ENCODE results near the gene IQCK.

Gene IQCK

DNA sequence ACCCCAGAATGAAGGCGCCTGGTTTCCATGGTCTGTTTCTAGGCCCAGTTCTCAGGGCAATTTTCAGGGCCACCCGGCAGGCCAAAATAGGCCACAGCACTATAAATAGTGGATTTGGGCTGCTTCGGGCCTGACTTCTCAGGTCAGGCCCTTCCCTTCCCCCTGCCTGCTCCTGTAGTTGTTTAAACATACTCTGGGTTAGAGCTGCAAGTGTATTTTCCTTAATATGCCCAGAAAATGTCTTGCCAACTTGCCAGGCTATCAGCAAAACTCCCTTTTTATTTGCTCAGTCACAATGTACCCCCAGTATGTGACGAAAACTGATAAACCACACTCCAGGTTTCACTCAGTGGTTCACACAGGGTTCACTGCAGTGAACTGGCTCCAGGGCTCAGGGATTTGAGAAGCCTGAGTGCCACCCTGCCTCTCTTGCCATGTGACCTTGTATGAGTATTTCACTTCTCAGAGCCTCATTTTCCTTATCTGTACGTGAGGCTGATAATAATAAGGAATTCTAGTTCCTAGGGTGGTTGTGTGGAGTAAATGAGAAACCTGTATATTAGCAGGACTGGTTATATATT lies 90.1 kb downstream of the IQCK start:
- DNase-seq, result no peak

DNA sequence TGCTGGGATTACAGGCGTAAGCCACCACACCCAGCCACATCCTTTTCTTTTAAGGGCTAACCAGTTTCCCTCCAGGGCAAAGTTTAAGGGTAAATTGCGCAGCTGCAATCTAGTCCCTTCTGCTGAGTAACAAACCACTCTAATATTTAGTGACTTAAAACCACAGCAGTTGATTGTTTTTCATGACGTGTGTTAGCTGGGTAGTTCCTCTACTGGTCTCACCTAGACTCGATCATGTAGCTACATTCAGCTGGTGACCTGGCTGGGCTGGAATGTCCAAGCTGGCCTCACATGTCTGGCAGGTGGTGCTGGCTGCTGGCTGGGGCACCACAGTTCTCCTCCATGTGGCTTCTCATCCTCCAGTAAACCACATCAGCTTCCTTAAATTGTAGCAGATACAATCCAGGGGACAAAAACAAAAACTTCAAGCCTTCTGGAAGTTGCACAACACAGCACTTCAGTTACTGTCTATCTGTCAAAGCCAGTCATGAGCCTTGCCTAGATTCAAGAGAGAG lies 91.1 kb downstream of the IQCK start:
- DNase-seq, result no peak

DNA sequence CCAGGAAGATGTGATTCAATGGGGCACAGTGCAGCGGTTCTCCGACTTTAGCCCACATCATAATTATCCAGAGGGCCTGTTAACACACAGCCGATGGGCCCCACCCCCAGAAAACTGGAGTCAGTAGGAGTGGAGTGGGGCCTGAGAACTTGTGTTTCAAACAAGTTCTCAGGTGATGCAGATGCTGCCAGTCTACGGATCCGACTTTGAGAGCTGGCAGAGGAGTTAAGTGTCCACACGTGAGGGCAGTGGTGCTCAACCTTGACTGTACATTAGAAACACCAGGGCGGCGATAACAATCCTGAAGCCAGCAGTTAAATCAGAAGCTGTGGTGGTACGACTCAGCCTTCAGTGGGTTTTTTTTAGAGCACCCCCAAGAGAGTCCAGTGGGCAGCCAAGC lies 91.6 kb downstream of the IQCK start:
- no peak for DNase-seq

DNA sequence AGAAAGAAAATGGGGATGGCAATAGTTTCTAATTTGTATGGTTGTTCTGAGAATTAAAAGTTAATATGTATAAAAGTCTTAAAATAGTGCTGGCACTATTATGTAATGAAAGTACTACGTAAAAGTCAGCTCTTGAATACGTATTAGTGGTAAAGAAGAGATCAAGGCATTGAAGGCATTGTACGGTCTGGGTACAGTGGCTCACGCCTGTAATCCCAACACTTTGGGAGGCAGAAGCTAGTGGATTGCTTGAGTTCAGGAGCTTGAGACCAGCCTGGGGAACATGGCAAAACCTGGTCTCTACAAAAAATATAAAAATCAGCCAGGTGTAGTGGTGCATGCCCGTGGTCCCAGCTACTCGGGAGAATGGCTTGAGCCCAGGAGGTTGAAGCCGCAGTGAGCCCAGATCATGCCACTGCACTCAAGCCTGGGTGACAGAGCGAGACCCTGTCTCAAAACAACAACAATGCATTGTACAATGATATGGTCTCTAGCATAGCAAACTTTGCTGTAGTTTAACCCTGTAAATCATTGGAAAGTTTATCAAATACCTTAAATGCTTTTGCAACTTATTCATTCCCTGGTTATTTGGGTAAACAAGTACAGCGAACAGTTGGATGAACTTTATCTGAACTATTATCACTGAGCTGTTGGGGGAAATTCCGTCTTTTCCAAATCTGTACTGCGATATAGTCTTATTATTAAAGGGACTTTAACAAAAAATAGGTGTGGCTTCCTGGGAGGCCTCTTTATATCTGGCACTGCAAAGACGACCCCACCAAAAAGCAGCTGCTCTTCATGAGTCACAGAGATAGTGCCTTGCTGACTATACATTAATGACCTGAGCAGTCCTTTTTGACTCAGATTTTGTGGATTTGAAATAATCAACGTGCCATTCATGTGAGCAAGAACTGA lies 93.0 kb downstream of the IQCK start:
- DNase-seq, result no peak

DNA sequence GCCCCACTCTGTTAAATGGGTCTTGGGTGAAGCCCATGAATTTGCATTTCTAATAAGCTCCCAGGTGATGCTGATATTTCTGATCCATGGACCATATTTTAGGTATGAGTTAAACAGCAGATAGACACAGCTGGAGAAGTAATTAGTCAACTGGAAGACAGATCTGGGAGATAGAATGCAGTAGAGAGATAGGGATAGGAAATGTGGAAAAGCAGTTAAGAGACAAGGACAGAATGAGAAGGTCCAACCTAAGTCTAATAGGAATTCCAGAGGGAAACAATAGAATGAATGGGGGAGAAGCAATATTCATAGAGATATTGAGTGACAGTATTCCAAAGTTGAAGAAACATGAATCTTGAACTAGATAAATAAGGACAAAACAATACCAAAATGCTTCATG lies 94.9 kb downstream of the IQCK start:
- no peak for DNase-seq

DNA sequence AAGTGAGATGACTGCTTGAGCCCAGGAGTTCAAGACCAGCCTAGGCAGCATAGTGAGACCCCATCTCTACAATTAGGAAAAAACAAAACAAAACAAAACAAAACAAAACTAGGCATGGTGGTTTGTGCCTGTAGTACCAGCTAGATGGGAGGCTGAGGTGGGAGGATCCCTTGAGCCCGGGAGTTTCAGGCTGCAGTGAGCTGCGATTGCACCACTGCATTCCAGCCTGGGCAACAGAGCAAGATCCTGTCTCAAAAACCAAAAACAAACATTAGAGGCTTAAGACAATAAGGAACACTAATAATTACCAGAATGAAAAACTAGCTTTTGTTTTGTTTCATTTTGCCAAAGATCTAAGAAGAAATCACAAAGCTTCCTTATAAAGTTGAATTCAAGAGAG lies 97.3 kb downstream of the IQCK start:
- no peak for DNase-seq

DNA sequence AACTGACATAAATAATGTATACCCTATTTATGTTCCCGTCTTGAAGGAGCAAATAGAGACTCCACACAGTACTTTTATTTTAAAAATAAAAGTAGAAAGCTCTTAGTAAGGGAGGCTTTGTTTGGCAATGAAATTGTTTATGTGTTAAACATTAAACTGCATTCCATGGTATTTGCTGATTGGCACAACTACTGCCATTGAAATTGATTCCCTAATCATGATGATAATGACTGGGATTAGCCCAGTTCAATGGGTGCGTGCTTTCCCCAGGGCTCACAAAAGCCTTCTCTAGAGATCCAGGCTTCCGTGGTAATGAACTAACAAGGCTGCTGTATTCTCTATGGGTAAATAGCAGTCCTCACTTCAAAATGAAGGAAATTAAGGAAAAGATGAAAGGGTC lies 99.1 kb downstream of the IQCK start:
- DNase-seq, result no peak

DNA sequence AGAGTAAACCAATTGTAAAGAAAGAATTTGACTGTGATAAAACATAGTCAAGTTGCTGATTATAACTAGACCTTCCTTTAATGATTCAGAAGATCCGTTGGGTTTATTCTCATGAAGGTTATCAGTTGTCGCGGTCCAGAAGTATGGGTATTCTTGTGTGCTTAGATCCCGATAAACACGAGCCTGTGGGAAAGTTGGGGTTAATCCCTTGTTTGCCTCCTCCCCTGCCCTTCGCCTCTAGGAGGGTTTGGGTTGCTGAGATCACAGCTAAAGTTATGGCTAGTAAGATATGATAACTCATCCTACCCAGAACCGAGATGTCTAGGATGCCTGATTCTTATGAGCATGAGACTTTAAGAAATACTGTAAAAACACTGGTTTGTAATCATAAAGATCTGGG lies 99.8 kb downstream of the IQCK start:
- no peak for DNase-seq

DNA sequence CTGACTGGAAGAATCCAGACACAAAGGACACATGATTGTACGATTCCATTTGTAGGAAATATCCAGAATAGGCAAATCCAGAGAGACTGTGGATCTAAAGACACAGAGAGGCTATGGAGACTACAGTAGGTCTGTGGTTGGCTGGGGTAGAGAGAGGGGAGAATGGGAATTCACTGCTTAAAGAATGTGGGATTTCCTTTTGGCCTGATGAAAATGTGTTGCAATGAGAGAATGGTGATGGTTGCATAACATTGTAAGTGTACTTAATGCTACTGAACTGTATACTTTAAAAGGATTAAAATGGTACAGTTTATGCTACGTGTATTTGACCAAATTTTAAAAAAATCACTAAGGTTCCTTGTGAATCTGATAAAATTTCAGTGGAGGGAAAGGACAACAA lies 104.5 kb downstream of the IQCK start:
- DNase-seq, result no peak

DNA sequence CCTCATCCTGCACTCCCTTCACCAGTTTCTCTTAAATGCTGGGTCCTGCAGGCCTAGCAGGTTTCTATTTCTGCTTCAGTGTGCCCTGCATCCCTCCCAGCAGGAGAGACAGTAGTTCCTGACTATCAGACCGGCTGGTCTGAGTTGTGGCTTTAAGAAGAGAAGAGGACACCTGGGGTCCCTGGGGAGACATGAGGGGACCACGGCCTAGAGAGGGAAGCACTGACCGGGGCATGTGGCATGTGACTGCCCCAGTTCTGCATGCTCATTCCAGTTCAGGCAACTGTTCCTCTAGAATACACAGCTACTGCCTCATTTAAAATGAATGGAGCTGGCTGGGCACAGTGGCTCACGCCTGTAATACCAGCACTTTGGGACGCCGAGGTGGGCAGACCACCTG lies 105.3 kb downstream of the IQCK start:
- DNase-seq, result no peak

DNA sequence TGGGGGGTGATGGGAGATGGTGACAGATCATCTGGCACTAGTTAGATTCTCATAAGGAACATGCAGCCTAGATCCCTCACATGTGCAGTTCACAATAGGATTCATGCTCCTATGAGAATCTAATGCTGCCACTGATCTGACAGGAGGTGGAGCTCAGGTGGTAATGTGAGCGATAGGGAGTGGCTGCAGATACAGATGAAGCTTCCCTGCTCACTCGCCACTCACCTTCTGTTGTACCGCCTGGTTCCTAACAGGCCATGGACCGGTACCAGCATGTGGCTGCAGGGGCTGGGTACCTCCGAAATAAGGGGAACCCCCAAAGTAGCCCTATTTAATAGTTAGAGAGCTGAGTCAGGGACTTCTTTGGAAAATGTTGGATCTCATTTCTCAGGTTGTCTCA lies 106.1 kb downstream of the IQCK start:
- DNase-seq, result no peak

DNA sequence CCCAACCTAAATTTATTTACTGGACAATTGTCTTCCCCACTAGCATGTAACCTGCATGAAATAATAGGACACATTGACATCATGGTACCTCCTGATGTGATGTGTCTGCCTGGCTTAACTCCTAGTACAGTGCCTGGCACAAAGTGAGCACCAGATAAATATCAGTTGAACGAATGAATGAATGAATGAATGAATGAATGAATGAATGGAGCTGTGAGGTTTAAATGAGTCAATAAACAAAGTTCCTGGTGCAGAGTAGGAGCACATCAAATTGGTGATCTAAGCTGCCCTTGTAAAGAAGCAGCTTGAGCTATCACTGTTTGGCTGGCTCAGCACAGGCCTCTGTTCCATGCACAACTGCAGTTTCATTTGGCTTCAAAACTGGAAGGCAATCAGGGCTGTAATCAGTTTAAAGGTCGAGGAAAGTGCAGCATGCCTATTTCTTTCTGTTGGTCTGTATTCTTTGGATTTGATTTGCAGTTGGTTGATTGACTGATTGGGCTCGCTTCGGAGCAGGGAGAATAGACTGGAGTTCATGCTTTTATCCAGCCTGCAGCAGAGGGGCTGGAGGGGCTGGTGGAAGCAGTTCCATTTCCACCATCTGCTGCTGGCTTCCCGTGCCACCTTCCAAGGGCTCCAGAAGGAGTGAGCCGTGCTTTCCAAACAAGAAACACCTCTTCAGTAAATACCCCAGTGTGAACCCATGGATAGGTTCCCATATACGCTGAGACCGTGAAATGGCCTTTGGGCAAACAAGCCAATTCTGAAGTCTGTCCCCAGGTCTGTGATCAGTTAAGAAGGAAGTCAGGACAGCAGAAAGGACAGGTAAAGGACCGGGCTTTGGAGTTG lies 112.0 kb downstream of the IQCK start:
- DNase-seq, result no peak

DNA sequence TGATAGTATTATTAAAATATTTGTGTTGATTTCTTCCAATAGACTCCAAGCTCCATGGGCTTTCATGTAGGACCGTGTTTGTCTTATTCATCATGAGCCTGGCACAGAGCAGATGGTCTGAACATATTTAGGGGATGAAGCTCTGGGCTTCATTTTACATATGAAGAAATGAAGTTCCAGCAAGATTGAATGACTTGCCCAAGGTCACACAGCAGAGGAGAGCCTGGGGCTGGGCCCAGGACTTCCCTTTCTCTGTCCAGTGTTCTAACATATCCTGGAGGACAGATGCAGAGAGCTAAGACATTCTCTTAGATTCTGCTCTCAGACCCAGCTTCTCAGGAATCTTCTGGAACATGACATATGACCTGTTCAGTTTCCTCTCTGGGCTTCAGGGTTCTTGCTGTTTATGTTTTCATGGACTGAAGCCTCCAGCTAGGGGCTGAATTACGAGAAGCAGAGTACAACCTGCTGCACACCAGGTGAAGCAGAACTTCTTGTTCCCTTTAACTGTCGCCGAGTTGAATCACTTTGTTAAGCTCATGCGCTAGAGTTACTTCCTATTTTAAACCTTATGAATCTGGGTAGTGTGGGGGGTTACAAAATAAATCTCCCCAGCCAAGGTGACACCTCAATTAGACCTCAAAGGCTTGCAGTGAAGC lies 113.0 kb downstream of the IQCK start:
- no peak for DNase-seq

DNA sequence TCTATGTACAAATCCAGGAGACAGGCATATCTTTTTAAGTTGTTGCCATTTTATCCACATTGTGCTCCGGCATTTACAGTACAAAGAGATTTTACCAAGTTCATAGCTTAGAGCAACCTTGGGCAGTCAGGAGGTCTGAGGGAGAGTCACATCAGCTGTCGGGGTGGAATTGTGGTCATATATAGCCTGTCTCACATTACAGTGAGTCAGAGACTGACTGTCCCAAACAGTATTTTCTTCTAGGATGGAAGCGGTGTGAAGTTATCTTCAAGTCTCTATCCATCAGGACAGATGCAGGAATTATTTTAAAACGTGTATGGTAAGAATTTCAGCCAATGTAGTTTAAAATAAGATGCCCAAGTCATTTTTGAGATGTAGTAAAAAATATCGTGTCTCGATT lies 113.6 kb downstream of the IQCK start:
- no peak for DNase-seq

DNA sequence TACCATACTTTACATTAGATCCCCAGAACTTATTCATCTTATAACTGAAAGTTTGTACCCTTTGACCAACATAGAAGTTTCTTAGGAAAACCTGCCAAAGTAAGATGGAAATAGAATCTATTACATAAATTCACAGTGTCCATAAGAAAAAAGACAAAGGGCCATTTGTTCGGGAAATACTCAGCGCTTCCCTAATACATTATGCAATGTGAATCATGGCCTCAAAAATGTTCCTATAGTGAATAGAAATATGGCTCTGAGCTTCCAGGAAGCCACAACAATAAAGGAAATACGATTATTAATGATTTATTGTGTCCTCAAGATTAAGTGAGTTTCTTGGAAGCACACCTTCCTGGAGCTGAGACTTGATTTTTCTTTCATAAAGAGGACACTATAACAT lies 115.1 kb downstream of the IQCK start:
- DNase-seq, result no peak

DNA sequence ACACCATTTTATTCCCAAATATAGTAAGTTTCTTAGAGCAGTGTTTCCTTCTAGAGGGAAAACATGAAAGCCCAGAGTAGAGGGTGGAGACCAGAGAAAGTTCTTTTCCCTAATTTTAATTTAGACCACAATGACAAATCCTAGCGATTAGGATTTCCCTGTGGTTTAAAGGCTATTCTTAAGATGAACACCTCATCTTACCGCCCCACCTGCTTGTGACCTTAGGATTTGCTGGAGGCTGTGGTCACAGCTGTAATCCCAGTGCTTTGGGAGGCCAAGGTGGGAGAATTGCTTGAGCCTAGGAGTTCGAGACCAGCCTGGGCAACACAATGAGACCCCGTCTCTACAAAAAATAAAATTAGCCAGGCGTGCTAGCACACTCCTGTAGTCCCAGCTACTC lies 115.5 kb downstream of the IQCK start:
- no peak for DNase-seq

DNA sequence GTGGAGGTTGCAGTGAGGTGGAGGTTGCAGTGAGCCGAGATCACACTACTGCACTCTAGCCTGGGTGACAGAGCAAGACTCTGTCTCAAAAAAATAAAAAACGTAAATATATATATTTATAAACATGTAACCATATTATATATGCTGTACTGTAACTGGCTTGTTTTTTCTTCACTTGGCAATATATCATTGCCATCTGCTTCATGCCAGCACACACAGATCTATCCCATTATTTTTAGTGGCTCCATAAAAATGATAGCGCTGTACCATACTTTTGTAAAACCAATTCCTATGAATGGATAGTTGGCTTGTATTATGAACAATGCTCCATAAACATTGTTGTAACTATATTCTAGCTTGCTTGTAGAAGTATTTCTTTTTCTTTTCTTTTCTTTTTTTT lies 117.1 kb downstream of the IQCK start:
- no peak for DNase-seq

DNA sequence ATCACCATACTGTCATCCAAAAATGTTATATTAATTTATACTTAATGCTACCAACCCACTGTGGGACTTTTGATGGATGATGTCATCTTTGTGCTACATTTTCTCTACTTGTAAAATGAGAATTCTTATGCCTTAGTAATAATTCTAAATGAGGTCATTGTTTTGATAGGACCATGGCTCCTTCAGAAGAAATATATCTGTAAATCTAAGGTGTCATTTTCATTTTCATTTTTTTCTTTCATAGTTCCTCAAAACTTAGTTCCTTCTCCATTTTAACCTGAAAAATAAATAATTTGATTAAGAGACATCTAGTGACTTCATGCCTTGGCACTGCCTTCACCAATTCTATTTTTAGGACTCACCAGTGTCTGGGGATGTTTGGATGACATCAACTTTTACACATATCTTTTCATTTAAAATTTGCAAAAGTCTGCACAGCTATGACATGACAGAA lies 117.9 kb downstream of the IQCK start:
- DNase-seq, result no peak

DNA sequence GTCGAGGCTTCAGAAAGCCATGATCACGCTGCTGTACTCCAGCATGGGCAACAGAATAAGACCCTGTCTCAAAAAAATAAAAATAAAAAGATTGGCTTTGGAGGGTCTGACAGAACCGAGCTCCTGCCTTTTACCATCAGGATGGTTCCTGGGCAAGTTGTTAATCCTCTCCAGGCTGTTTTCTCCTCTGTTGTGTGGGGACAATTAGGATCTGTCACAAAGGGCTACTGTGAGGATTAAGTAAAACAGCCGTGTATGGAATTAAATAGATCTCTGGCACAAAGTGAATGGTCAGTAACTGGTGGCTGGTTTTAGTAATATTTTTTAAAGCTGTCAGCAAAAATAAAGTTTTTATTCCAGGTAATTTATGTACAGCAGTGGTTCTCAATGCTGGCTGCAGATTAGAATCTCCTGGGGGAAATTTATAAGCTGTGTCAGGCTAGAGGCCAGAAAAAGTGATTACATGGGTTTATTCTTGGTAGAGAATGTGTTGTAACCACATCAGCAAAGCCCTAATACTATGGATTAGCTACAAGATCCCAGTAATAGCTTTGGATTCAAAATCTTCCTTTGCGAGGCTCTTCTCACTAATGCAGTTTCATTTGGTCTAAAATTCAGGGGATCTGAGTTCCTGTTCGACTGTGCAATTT lies 119.4 kb downstream of the IQCK start:
- DNase-seq, result no peak

DNA sequence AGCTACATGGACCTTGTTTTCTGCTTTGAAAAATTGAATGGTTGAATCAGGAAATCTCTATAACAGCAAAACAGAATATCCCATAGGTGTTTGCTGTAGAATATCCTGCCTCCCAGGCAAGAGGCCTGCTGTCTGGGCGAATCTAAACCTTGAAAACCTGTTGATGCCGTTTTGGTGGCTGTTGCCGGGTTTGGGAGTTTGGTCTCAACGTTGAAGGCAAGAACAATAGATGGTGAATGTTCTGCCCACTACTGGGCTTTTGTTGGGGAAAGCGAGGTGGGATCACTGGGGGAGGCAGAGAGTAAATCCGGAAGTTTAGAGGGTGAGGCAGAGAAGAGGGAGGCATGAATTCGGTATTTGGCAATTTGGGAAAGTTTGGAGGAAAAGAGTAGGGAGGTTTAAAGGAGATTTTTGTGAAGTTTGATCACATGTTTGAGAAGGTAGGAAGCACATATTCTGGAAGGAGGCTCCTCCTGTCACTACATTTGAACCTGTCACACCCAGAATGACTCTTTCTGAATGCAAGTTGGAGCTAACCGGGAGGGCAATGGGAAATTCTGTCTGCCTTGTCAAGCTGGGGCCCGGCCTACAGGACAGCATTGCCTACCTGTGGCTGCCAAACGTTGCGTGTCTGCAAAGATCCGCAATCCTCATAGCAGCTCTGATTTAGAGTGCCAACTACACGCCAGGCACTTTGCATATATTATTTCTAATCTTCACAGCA lies 120.1 kb downstream of the IQCK start:
- no peak for DNase-seq

DNA sequence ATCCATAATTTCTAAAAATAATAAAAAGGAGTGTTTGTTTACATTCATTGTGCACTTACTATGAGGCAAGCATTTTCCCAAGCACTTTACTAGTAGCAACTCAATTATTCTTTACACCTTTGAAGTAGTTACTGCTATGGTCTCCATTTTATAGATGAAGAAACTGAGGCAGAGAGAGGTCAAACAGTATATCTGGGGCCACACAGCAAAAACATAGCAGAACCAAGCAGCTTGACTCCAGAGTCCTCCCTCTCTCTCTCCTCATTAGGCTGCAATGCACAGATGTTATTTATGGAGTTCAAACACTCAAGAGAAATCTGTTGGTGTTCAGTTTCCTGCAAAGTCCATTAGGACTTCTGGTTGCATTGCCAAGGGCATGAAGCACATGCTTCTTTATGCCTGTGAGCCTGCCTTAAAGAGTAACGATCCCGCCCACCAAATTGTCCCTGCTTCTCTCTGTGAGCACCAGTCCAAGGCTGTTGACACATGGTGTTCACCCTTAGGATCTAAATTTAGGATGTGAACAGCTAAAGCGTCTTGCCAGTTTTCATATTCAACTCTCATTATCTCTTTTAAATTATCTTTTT lies 122.5 kb downstream of the IQCK start:
- DNase-seq, result no peak

Data from CD4-positive, alpha-beta T cell treated with Interleukin-4 for 4 hours (primary cell).